B cell (primary cell): Measurements from ENCODE around the gene RRM2.

Source experiments
- CTCF ChIP-seq: fragments of 200-600 bp; IDR thresholded peaks from one replicate; pipeline ENCODE4 v1.8.0; 2022; ENCODE audit warnings: antibody characterized with exemption, mild to moderate bottlenecking
- EZH2 ChIP-seq: IDR thresholded peaks from 2 replicates; pipeline ENCODE4 v1.6.1; 2012; ENCODE audit warnings: borderline replicate concordance, low read depth, mild to moderate bottlenecking, moderate library complexity, low read length; ENCODE audit not compliant: insufficient read depth, poor library complexity, severe bottlenecking

- TF ChIP-seq CTCF, result no peak
- no peak for TF ChIP-seq EZH2
Observed at GRCh38 chr2:10128420-10128819, 5.9 kb downstream of the RRM2 start.
